Cardiac fibroblast (primary cell): Measurements from ENCODE around the gene STOML1.

ENCODE experiments used
- DNase-seq, 2 donors: peaks; one replicate each; pipeline versions ENCODE4 v3.0.0 to v3.0.0-alpha.2; 2010; ENCODE audit warnings: low read depth in 2 of 2
- H3K4me3 ChIP-seq, 2 donors: replicated peaks in 1 of 2; 1 replicate in 1 of 2; 2 replicates in 1 of 2; pipeline ENCODE4 v1.5.1; 2011; ENCODE audit warnings: low read depth in 2 of 2, low read length in 2 of 2, mild to moderate bottlenecking in 2 of 2, moderate library complexity in 1 of 2
- CTCF ChIP-seq: IDR thresholded peaks from one replicate; pipeline ENCODE4 v1.5.1; 2011; ENCODE audit warnings: low read depth, mild to moderate bottlenecking, low read length, inconsistent platforms

STOML1 gene

GRCh38 chr15:73930790-73931281, 61.3 kb downstream of the STOML1 start:
- no peak overlapping the region for H3K4me3 ChIP-seq
- DNase-seq: peak in 1 of 2 donors; percentile 52
- no peak for TF ChIP-seq CTCF

GRCh38 chr15:73930371-73930770, 61.7 kb downstream of the STOML1 start:
- peak; percentile 66 to 80 for DNase-seq
- no peak overlapping the region for H3K4me3 ChIP-seq
- no peak for TF ChIP-seq CTCF

GRCh38 chr15:73928971-73929627, 63.0 kb downstream of the STOML1 start:
- no peak for DNase-seq
- no peak for TF ChIP-seq CTCF
- peak overlapping the region; percentile 12 to 78 for H3K4me3 ChIP-seq
